SK-N-SH (cell line): ENCODE measurements around the gene TLE6.

Experiments used
- JUND ChIP-seq: IDR thresholded peaks from 2 replicates; pipeline ENCODE4 v1.4.0; 2012
- MAX ChIP-seq: IDR thresholded peaks from 2 replicates; pipeline ENCODE4 v1.4.0; 2012; ENCODE audit warnings: low read depth
- MEF2A ChIP-seq: IDR thresholded peaks from 2 replicates; pipeline ENCODE4 v1.4.0; 2012; ENCODE audit warnings: low read depth, borderline replicate concordance
- REST ChIP-seq: IDR thresholded peaks from 2 replicates; pipeline ENCODE4 v1.6.1; 2012; ENCODE audit warnings: mild to moderate bottlenecking, low read depth, low read length, moderate library complexity
- YY1 ChIP-seq: IDR thresholded peaks from 2 replicates; pipeline ENCODE4 v1.4.0; 2012; ENCODE audit warnings: low read depth, mild to moderate bottlenecking
- TF ChIP-seq, protein P1 (sequence below): fragments of 200-600 bp; sonication (generic); IDR thresholded peaks from 2 replicates; pipeline ENCODE4 v1.6.1; 2017; ENCODE audit warnings: antibody characterized with exemption, mild to moderate bottlenecking, moderate library complexity

GRCh38 chr19:3014135-3014534, 36.8 kb downstream of the TLE6 start:
- TF ChIP-seq MEF2A: no peak
- TF ChIP-seq, protein P1, sequence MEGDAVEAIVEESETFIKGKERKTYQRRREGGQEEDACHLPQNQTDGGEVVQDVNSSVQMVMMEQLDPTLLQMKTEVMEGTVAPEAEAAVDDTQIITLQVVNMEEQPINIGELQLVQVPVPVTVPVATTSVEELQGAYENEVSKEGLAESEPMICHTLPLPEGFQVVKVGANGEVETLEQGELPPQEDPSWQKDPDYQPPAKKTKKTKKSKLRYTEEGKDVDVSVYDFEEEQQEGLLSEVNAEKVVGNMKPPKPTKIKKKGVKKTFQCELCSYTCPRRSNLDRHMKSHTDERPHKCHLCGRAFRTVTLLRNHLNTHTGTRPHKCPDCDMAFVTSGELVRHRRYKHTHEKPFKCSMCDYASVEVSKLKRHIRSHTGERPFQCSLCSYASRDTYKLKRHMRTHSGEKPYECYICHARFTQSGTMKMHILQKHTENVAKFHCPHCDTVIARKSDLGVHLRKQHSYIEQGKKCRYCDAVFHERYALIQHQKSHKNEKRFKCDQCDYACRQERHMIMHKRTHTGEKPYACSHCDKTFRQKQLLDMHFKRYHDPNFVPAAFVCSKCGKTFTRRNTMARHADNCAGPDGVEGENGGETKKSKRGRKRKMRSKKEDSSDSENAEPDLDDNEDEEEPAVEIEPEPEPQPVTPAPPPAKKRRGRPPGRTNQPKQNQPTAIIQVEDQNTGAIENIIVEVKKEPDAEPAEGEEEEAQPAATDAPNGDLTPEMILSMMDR: no peak
- TF ChIP-seq REST: no peak
- no peak for TF ChIP-seq JUND
- TF ChIP-seq MAX: no peak
- TF ChIP-seq YY1: no peak
